ENCODE data around the gene CSMD2. TPM values are rescaled to one million over a fixed set of nuclear protein-coding genes. Genes with fewer than 3 reads are reported as not detected.

The CSMD2 gene
- total RNA-seq, 2 donors from 2014 or later, result 2.8 to 3.0 TPM

GRCh38 chr1:34060901-34061415 is 104.1 kb downstream of the CSMD2 start:
- Histone ChIP-seq H3K4me1 (ENCODE audit: control insufficient read depth in 1 of 2, low read depth in 2 of 2) (peaks cover 0 to 4% of the 10 kb centered on the region in 2 donors), H3K27me3 (replicated peaks; ENCODE audit: insufficient read depth) (no peaks in the 10 kb centered on the region), H3K36me3 (no peaks in the 10 kb centered on the region), H3K27ac (no peak overlapping the region), H3K4me3 (no peak overlapping the region), H3K9me3 (no peaks in the 10 kb centered on the region)
- DNase-seq (ENCODE audit: low spot score) (no peak), ATAC-seq (ENCODE audit: insufficient number of reproducible peaks, low FRiP score, low read depth) (no peak)
- TF ChIP-seq, protein P1, sequence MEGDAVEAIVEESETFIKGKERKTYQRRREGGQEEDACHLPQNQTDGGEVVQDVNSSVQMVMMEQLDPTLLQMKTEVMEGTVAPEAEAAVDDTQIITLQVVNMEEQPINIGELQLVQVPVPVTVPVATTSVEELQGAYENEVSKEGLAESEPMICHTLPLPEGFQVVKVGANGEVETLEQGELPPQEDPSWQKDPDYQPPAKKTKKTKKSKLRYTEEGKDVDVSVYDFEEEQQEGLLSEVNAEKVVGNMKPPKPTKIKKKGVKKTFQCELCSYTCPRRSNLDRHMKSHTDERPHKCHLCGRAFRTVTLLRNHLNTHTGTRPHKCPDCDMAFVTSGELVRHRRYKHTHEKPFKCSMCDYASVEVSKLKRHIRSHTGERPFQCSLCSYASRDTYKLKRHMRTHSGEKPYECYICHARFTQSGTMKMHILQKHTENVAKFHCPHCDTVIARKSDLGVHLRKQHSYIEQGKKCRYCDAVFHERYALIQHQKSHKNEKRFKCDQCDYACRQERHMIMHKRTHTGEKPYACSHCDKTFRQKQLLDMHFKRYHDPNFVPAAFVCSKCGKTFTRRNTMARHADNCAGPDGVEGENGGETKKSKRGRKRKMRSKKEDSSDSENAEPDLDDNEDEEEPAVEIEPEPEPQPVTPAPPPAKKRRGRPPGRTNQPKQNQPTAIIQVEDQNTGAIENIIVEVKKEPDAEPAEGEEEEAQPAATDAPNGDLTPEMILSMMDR (IDR thresholded peaks at IDR 0.05), result no peak

DNA sequence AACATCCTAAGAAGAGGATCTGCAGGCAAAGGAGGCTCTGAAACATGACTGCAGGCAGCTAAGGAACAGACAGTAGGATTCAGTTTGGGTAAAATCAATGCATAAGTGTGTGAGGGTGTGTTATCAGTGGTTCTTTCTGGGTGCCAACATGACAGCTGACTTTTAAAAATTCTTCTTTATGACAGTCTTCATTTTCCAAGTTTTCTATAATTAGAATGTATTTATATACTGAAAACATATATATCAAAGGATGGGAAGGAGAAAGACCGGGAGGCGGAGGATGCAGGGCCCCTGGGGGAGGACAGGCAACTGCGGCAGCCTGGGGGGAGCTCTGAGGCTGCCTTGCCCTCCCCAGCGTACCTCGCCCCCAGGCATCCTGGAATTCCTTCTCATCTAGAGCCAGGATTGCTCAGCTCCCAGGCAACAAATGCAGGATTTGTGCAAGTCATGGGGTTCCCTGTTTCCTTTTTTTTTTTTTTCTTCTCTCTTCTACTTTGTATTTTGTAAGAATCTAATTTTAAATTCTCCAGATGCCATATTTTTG is 104.8 kb downstream of the CSMD2 start:
- H3K9me3 ChIP-seq, result no peaks in the 10 kb centered on the region
- H3K36me3 ChIP-seq, result no peaks in the 10 kb centered on the region
- H3K4me1 ChIP-seq (ENCODE audit: control insufficient read depth in 1 of 2, low read depth in 2 of 2), result peaks cover 0 to 4% of the 10 kb centered on the region in 2 donors
- no peak for DNase-seq (ENCODE audit: low spot score)
- no peak overlapping the region for H3K4me3 ChIP-seq
- no peaks in the 10 kb centered on the region for H3K27me3 ChIP-seq (replicated peaks; ENCODE audit: insufficient read depth)
- no peak overlapping the region for H3K27ac ChIP-seq
- no peak for ATAC-seq (ENCODE audit: insufficient number of reproducible peaks, low FRiP score, low read depth)
- TF ChIP-seq, protein P1 (IDR thresholded peaks at IDR 0.05), result no peak

DNA sequence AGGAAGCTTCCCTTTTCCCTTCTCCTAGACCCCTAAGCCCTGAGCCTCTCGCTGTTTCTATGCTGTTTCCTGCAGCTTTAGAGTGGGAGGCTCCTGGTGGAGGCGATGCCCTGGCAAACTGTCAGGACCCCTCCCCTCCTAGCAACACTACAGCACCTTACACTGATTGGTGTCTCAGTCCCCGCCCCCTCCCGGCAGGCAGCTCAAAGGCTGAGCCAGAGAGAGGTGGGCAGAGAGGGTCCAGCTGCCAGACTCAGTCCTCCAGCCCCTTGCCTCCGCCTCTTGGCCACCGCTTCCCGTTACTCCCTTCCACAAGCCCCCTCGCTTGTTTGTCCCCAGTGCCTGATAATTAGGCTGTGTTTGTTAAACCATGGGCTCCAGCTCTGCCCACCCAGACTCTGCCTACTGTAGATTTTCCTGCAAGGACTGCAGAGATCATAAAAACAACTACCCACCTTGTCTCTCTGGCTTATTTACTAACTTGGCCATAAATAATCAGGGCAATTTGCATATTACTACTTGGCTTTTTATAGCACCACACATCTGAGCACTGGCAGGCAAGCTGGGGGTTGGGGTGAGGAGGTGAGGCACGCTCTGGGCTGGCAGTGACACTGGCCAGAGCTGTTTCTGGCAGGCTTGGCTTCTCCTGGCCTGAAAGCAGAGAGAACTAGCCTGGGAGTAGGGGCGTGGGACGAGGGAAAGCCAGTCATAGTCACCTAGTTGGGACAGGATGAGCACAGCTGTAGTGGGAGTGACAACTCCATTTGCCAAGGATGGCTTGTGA is 107.5 kb downstream of the CSMD2 start:
- Histone ChIP-seq H3K4me3 (no peak overlapping the region), H3K4me1 (ENCODE audit: control insufficient read depth in 1 of 2, low read depth in 2 of 2) (peaks cover 0 to 4% of the 10 kb centered on the region in 2 donors), H3K27me3 (replicated peaks; ENCODE audit: insufficient read depth) (no peaks in the 10 kb centered on the region), H3K36me3 (no peaks in the 10 kb centered on the region), H3K27ac (no peak overlapping the region), H3K9me3 (no peaks in the 10 kb centered on the region)
- ATAC-seq (ENCODE audit: insufficient number of reproducible peaks, low FRiP score, low read depth) (no peak), DNase-seq (ENCODE audit: low spot score) (no peak)
- TF ChIP-seq, protein P1 (IDR thresholded peaks at IDR 0.05), result no peak

DNA sequence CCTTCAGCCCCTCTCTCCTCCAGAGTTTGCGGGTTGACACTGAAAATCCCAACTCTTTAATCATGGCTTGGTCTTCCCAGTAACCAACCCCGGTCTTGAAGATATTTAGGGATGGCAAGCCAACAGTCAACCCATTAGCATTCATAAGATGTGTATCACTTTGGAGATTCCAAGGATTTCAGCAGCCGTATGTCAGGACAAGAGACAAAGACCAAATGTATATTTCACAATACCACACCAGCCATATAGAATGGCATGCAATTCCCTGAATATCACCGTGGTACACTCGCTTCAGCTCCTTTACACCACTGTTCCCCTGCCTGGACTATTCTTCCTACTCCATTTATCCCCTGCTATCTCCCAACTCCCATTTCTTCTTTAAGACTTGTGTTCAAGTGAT is 109.2 kb downstream of the CSMD2 start:
- H3K36me3 ChIP-seq, result no peaks in the 10 kb centered on the region
- H3K9me3 ChIP-seq, result no peaks in the 10 kb centered on the region
- TF ChIP-seq, protein P1 (IDR thresholded peaks at IDR 0.05), result no peak
- peaks cover 0 to 2% of the 10 kb centered on the region in 2 donors for H3K4me1 ChIP-seq (ENCODE audit: control insufficient read depth in 1 of 2, low read depth in 2 of 2)
- no peak overlapping the region for H3K4me3 ChIP-seq
- no peak for ATAC-seq (ENCODE audit: insufficient number of reproducible peaks, low FRiP score, low read depth)
- no peak for DNase-seq (ENCODE audit: low spot score)
- no peaks in the 10 kb centered on the region for H3K27me3 ChIP-seq (replicated peaks; ENCODE audit: insufficient read depth)
- no peak overlapping the region for H3K27ac ChIP-seq

- Histone ChIP-seq H3K9me3 (peaks cover 1% of the 10 kb centered on the region), H3K4me1 (ENCODE audit: control insufficient read depth in 1 of 2, low read depth in 2 of 2) (no peaks in the 10 kb centered on the region), H3K36me3 (no peaks in the 10 kb centered on the region), H3K27me3 (replicated peaks; ENCODE audit: insufficient read depth) (no peaks in the 10 kb centered on the region), H3K27ac (no peak overlapping the region), H3K4me3 (no peak overlapping the region)
- DNase-seq (ENCODE audit: low spot score) (no peak), ATAC-seq (ENCODE audit: insufficient number of reproducible peaks, low FRiP score, low read depth) (no peak)
- TF ChIP-seq, protein P1 (IDR thresholded peaks at IDR 0.05), result no peak
Observed at GRCh38 chr1:34054920-34055319, 110.1 kb downstream of the CSMD2 start.

All from thoracic aorta (tissue), 2 donors.